OCI-LY3 (cell line): Measurements from ENCODE around the gene IBSP.

Experiments used
- EZH2phosphoT487 ChIP-seq: fragments of 200-600 bp; shearing (Covaris generic); IDR thresholded peaks from 2 replicates; pipeline ENCODE4 v1.6.1; 2018; ENCODE audit warnings: antibody characterized with exemption, mixed run types, low read depth
- TF ChIP-seq, protein P1 (sequence below): fragments of 200-600, 300-600 bp; sonication (generic); IDR thresholded peaks from 2 replicates; pipeline ENCODE4 v1.5.1; 2014; ENCODE audit warnings: antibody characterized with exemption, low read length, low read depth

GRCh38 chr4:87803421-87803820 is 4.1 kb downstream of the IBSP start:
- TF ChIP-seq, protein P1, sequence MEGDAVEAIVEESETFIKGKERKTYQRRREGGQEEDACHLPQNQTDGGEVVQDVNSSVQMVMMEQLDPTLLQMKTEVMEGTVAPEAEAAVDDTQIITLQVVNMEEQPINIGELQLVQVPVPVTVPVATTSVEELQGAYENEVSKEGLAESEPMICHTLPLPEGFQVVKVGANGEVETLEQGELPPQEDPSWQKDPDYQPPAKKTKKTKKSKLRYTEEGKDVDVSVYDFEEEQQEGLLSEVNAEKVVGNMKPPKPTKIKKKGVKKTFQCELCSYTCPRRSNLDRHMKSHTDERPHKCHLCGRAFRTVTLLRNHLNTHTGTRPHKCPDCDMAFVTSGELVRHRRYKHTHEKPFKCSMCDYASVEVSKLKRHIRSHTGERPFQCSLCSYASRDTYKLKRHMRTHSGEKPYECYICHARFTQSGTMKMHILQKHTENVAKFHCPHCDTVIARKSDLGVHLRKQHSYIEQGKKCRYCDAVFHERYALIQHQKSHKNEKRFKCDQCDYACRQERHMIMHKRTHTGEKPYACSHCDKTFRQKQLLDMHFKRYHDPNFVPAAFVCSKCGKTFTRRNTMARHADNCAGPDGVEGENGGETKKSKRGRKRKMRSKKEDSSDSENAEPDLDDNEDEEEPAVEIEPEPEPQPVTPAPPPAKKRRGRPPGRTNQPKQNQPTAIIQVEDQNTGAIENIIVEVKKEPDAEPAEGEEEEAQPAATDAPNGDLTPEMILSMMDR, result no peak
- no peak for TF ChIP-seq EZH2phosphoT487
